ENCODE results near the gene DCAF15.
A peak's percentile ranks its signal among the peaks of the same experiment; 100 is the strongest.

DNA sequence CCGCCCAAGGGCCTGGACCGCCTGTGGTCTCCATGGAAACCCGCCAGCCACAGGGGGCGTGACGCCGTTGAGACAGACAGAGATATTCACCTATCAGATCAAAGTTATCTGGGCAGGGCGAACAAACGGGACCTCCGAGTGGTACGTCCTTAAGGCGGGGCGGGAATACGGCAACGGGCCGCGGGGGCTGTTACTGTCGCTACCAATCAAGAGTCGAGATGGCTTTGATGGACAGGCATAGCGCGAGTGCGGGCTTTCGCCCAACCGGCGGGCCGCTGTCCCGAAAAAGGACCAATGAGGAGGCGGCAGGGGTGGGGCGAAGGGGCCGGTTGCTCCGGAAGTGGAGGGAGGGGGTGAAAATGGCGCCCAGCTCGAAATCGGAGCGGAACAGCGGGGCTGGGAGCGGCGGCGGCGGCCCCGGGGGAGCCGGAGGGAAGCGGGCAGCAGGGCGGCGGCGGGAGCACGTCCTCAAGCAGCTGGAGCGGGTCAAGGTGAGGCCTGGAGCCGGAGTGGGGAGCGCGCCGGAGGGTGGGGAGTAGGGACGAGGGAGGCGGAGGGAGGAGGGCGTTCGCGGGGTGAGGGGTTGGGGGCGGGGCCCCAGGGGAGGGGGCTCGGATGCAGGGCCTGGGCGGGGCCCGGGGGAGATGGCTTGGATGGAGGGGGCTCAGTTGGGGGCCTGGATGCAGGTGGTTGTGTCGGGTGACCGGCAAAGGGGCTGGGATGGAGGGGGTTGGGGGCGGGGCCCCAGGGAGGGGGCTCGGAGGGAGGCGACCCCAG lies at the start of gene DCAF15:
- TF ChIP-seq, protein P1, sequence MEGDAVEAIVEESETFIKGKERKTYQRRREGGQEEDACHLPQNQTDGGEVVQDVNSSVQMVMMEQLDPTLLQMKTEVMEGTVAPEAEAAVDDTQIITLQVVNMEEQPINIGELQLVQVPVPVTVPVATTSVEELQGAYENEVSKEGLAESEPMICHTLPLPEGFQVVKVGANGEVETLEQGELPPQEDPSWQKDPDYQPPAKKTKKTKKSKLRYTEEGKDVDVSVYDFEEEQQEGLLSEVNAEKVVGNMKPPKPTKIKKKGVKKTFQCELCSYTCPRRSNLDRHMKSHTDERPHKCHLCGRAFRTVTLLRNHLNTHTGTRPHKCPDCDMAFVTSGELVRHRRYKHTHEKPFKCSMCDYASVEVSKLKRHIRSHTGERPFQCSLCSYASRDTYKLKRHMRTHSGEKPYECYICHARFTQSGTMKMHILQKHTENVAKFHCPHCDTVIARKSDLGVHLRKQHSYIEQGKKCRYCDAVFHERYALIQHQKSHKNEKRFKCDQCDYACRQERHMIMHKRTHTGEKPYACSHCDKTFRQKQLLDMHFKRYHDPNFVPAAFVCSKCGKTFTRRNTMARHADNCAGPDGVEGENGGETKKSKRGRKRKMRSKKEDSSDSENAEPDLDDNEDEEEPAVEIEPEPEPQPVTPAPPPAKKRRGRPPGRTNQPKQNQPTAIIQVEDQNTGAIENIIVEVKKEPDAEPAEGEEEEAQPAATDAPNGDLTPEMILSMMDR (IDR thresholded peaks at IDR 0.05): peak in 1 of 3 experiments; percentile 2
- no peak for TF ChIP-seq POLR2A (IDR thresholded peaks at IDR 0.05)
